ENCODE results near the gene SEL1L2.

The SEL1L2 gene

GRCh38 chr20:13822459-13822858 lies 168.0 kb downstream of the SEL1L2 start:
- Histone ChIP-seq H3K79me2 (ENCODE audit: low read length) (no peaks in the 10 kb centered on the region), H3K9me3 (replicated peaks; ENCODE audit: insufficient read depth, low read length) (no peaks in the 10 kb centered on the region), H3K27me3 (replicated peaks; ENCODE audit: insufficient read depth, low read length) (no peaks in the 10 kb centered on the region), H3F3A (ENCODE audit: insufficient read depth, low read length) (no peaks in the 10 kb centered on the region; the same call in 1 of the 2 replicates), H3K4me1 (ENCODE audit: low read length) (no peaks in the 10 kb centered on the region), H3K9ac (ENCODE audit: low read length) (no peak overlapping the region), H3K4me3 (ENCODE audit: low read length) (no peak overlapping the region), H3K27ac (ENCODE audit: low read length) (no peak overlapping the region), H4K20me1 (ENCODE audit: insufficient read depth, low read length) (no peaks in the 10 kb centered on the region), H3K36me3 (replicated peaks; ENCODE audit: insufficient read depth, low read length) (no peaks in the 10 kb centered on the region), H3K9me2 (replicated peaks; ENCODE audit: insufficient read depth, low read length) (no peaks in the 10 kb centered on the region), H2AFZ (ENCODE audit: low read length) (no peak overlapping the region), H3K4me2 (ENCODE audit: low read depth, low read length) (no peak overlapping the region)
- no peak for DNase-seq
- no peak for TF ChIP-seq CTCF (IDR thresholded peaks at IDR 0.05; ENCODE audit: low read length)
- TF ChIP-seq EZH2phosphoT487 (IDR thresholded peaks at IDR 0.05; ENCODE audit: low read length): no peak
- TF ChIP-seq EZH2 (optimal IDR thresholded peaks at IDR 0.05; ENCODE audit: low read depth, low read length): no peak

GRCh38 chr20:13821876-13822275 lies 168.5 kb downstream of the SEL1L2 start:
- Histone ChIP-seq H3K27me3 (replicated peaks; ENCODE audit: insufficient read depth, low read length) (no peaks in the 10 kb centered on the region), H3K4me3 (ENCODE audit: low read length) (no peak overlapping the region), H3K4me2 (ENCODE audit: low read depth, low read length) (no peak overlapping the region), H3K79me2 (ENCODE audit: low read length) (no peaks in the 10 kb centered on the region), H3K9me2 (replicated peaks; ENCODE audit: insufficient read depth, low read length) (no peaks in the 10 kb centered on the region), H3K27ac (ENCODE audit: low read length) (no peak overlapping the region), H3K9me3 (replicated peaks; ENCODE audit: insufficient read depth, low read length) (no peaks in the 10 kb centered on the region), H3K9ac (ENCODE audit: low read length) (no peak overlapping the region), H2AFZ (ENCODE audit: low read length) (no peak overlapping the region), H4K20me1 (ENCODE audit: insufficient read depth, low read length) (no peaks in the 10 kb centered on the region), H3F3A (ENCODE audit: insufficient read depth, low read length) (no peaks in the 10 kb centered on the region; the same call in 1 of the 2 replicates), H3K4me1 (ENCODE audit: low read length) (no peaks in the 10 kb centered on the region), H3K36me3 (replicated peaks; ENCODE audit: insufficient read depth, low read length) (no peaks in the 10 kb centered on the region; the same call in 1 of the 2 replicates)
- DNase-seq: no peak
- TF ChIP-seq EZH2phosphoT487 (IDR thresholded peaks at IDR 0.05; ENCODE audit: low read length): no peak
- no peak for TF ChIP-seq CTCF (IDR thresholded peaks at IDR 0.05; ENCODE audit: low read length)
- no peak for TF ChIP-seq EZH2 (optimal IDR thresholded peaks at IDR 0.05; ENCODE audit: low read depth, low read length)

GRCh38 chr20:13819885-13820645 lies 170.3 kb downstream of the SEL1L2 start:
- peak; percentile 68 for DNase-seq
- Histone ChIP-seq H3K9me3 (replicated peaks; ENCODE audit: insufficient read depth, low read length) (no peaks in the 10 kb centered on the region), H3K9ac (ENCODE audit: low read length) (no peak overlapping the region), H3K27me3 (replicated peaks; ENCODE audit: insufficient read depth, low read length) (no peaks in the 10 kb centered on the region), H3F3A (ENCODE audit: insufficient read depth, low read length) (peaks cover 8% of the 10 kb centered on the region; the same call in 1 of the 2 replicates), H3K4me3 (ENCODE audit: low read length) (no peak overlapping the region), H3K79me2 (ENCODE audit: low read length) (no peaks in the 10 kb centered on the region), H3K4me2 (ENCODE audit: low read depth, low read length) (no peak overlapping the region), H4K20me1 (ENCODE audit: insufficient read depth, low read length) (no peaks in the 10 kb centered on the region), H3K36me3 (replicated peaks; ENCODE audit: insufficient read depth, low read length) (peaks cover 3% of the 10 kb centered on the region; the same call in 1 of the 2 replicates), H3K9me2 (replicated peaks; ENCODE audit: insufficient read depth, low read length) (no peaks in the 10 kb centered on the region), H2AFZ (ENCODE audit: low read length) (no peak overlapping the region), H3K4me1 (ENCODE audit: low read length) (no peaks in the 10 kb centered on the region), H3K27ac (ENCODE audit: low read length) (no peak overlapping the region)
- no peak for TF ChIP-seq EZH2phosphoT487 (IDR thresholded peaks at IDR 0.05; ENCODE audit: low read length)
- TF ChIP-seq EZH2 (optimal IDR thresholded peaks at IDR 0.05; ENCODE audit: low read depth, low read length): no peak
- TF ChIP-seq CTCF (IDR thresholded peaks at IDR 0.05; ENCODE audit: low read length): peak; percentile 57
